DMS114 treated with DMSO at 0.1 percent for 48 hours (cell line): ENCODE results near the gene TCF4.

Experiments
- DNase-seq: peaks from one replicate; lab custom pipeline; 2025; ENCODE audit not compliant: unreplicated experiment; lab: John Stamatoyannopoulos, UW

TCF4 gene

DNA sequence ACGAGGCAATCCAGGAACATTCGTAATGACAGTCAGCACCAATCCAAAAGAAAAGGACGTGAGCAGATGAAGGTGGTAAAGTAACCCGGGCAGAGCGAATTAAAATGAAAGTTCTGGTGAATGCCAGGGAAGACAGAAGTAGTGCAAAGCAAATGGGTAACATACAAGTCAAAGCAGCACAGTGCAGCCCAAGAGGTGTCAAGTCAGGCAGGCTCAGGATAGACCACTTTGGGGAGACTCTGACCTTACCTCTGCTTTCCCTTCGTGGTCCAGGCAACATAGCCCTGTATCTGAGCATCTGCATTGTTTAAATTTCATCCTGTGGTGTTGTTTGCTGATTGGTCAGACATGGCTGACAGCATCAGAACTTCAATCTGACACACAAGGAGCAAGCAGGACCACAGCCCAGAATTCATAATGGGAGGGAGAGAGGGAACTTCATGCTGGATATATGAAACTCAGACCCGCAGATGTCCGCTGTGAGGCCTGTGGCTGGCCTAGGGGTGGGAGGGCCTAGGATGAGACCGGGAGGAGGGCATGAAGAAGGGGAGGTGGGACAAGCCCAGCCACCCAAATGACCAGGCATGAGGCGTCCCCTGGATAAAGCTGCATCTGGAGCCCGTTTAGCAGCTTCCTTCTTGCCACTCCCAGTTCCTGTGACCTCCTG is 285.7 kb downstream of the TCF4 start:
- no peak for DNase-seq

GRCh38 chr18:55301824-55302166 is 286.2 kb downstream of the TCF4 start:
- no peak for DNase-seq

- DNase-seq = no peak
Measured at GRCh38 chr18:55300936-55301531, 287.0 kb downstream of the TCF4 start.

GRCh38 chr18:55300421-55300935 is 287.5 kb downstream of the TCF4 start:
- no peak for DNase-seq

DNA sequence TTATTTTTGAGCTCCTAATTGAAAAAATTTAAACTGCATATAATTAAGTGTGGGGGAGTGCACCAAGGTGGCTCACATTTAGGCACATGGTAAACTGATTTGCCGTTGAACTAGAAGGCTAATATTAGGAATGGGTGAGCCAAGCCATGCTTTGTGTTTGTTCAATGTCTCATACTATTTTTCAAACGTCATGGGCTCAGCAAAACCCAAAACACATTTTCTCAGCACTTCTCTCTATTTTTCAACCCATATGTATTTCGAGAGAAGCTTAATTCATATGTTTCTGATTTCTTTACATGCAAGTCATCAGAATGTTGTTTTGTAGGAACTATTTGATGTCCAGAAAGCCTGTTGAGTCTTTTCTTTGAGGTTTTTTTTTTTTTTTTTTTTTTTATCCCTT is 291.2 kb downstream of the TCF4 start:
- no peak for DNase-seq

- DNase-seq = no peak
Measured at GRCh38 chr18:55296115-55296514, 291.9 kb downstream of the TCF4 start.

DNA sequence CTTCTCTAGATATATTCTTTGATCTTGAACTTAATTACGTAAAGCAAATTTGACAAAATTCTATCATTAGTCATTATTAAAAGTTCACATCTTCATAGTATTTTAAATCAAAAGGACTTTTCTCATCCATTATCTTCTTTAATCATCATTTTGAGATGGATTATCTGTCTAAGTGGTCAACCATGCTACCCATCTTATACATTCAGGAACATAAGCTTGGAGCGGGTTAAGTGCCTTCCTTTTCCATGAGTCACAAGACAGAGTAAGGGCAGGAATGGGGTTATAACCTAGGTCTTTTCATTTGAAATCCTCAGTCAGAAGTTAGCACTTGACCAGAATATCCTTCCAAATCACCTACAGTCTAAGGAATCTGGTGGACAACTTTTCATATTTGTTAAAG is 297.1 kb downstream of the TCF4 start:
- DNase-seq = no peak

DNA sequence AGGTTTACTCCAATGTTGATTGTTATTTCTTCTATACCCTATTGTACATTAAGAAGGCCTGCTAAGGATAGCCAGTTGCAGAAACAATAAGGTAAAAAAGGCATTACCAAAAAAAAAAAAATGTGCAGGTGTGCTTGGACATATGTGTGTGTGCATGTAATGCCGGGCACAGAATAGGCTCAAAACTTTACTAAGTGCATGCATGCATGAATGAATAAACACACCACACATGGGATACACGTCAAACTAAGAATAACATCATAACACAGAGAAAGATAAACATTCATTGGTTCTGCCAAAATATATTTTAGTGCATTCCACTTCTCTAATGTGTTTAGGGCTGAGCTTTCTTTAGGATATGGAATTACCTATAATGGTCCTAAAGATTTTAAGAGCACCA is 298.2 kb downstream of the TCF4 start:
- no peak for DNase-seq

GRCh38 chr18:55289048-55289447 is 298.9 kb downstream of the TCF4 start:
- DNase-seq = no peak

GRCh38 chr18:55287935-55288868 is 299.8 kb downstream of the TCF4 start:
- DNase-seq = no peak

DNA sequence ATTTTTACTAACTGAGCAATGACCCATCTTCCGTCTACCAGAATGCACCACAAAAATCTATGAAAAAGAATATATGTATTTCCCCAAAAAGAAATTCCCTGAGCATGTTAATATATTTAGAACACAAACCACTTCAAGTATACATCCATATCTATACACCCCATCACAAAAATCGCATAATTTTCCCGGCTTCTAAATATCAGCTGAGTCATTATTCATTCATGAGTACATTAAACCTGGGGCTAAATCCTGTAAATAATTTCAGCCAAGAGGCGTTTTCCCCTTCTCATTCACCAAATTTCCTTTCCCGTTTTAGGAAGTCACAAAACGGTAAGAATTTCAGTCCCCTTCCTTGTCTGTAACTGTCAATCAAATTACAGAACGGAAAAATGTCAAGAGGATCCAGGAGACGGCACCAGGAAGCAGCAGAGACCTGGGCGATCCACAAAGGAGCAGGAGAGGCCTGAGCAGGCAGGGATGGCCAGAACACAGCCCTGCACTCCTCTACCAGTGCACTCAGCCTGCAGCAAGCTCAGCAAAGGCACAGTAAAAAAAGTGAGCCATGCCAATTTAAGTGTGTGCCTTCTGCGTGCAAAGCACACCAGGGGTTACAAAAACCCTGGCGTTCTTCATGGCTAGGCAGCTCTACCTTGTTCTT is 300.7 kb downstream of the TCF4 start:
- DNase-seq = no peak

DNA sequence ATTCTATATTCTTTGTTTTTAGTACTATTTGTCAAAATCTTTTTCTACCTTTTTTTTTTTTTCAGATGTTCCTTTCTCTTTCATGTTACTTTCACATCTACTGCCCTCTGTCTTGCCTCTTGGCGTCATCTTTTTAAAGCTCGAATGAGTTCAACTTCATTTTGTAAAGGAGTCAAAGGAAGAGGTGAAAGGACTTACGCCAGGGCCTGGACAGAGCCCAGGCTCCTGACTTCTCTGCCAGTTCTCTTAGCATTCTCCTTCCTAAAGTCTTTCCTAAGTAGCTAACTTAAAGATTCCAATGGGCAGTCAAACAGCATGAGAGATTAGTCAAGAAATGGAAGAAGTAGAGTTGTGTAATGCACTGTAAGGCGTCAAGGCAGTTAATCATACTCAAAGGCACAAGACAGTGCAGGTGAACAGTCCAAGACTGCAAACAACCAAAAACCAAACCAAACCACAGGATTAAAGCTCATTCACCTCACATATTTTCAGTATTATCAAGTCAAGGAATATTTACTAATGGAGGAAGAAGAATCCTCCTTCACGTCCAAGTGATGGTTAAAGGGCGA is 301.7 kb downstream of the TCF4 start:
- DNase-seq = no peak

DNA sequence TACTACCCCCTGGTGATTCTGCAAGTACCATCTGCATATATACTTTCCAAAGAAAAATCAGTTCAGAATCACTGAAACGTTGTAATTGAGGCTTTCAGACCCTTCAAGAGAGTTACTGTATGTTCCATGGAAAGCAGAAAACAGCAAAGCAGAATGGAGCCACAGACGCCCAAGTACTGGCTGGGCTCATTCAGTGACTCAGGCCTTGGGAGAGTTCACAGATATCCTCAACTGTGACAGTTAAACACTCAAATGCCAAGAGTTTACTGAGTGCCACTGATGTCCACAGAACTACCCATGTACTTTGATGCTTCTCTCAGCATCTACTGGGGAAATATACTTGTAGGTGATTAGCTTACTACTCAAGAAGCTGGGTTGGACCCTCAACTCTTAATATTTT is 303.4 kb downstream of the TCF4 start:
- no peak for DNase-seq

GRCh38 chr18:55283309-55283708 is 304.7 kb downstream of the TCF4 start:
- no peak for DNase-seq

DNA sequence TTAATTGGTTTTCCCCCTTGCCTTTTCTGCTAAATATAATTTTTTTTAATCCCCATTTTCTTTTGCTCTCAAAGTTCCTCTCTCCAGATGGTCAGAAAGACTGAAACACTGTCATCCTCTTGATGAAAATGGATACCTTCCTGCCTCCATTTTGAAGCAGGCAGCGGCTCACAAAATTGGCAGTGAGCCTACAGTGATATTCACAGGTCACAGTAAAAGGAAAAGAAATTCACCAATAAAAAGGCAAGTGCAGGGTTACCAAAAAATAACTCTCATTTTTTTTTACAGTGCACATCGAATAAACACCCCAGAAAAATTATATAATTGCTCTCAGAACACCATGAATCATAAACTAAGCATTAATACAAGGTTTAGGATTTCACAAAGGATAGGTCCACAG is 307.5 kb downstream of the TCF4 start:
- DNase-seq = no peak

DNA sequence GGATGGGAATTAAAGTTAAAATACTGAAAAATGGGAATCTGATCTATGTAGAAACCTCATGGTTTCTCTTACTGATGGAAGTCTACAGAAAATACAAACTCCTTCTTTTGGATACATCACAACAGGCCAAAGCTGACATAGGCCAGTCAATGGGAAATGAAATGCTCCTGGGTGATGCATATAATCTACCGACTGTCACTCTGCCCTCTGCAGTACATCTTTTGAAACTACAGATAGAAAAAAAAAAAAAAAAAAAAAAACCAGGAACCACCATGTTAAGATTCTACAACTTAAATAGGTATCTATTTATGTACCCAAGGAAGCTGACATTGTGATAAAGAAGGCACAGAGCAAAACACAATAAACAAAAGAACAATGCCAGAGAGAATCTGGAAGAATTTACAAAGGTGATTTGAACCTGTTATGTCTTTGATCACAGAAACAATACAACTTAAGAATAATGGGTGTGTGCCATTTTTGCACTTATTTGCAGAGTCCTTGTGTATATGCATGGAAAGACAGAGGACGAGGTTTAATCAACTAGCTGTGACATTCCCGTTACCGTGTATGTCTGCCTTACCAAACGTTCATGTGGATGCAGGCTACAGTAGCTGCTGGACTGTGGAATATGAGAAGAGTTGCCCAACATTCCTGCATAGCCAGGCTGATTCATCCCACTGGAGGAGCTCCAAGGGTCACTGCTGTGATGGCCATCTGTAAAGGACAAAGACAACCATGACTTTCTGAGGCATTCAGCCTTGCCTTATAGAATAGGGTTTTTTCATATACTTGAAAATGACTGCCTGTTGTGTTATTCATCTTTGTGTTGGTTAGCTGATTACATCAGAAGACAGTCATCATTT is 312.7 kb downstream of the TCF4 start:
- DNase-seq = no peak

DNA sequence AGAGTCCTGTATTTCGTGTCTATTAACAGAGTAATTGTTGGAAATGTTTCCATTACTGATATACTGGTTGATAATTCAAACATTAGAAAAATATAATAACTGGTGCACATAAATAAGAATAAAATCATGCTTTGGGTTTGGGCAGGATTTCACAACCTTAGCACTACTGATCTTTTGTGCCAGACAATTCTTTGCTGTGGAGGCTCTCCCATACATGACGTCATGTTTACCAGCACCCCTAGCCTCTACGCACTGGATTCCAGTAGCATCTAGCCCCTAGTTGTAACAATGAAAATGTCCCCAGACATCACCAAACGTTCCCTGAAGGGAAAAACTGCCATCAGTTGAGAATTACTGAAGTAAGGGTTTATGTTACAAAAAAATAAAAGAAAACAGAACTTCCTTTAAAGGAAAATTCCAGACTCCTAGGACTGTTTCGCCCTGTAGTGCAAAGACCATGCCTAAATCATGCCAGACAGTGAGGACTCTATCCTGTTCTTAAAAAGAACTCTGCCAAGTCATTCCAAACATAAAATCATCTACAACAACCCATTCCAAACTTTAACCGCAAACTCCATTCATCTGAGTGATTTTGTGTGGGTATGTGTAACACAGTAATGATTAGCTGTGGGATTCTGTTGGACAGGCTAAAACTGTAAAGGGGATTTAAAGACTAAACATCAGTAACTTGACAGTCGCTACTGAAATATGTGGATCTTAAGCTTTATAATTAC is 315.3 kb downstream of the TCF4 start:
- DNase-seq = no peak

DNA sequence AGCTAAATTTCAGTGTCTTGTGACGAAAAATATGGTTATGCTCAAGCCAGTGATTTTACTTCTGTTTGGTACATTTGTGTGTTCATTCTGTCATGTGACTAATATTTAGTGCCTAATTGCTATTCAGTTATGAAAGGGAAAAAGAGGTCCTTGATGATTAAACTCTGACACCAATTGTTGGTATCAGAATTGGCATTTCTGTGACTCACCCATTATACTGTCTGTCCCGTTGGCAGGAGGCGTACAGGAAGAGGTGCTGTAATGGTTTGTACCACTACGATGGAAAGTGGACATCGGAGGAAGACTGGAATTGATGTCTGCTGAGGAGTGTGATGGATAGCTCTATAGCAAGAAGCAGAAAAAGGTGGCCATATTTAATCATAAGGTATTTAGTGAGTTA is 318.4 kb downstream of the TCF4 start:
- no peak for DNase-seq

- no peak for DNase-seq
Measured at GRCh38 chr18:55268628-55269275, 319.2 kb downstream of the TCF4 start.
